Ovary (tissue), 9 donors: ENCODE measurements around the gene PCBP3. TPM values are rescaled to one million over a fixed set of nuclear protein-coding genes. Genes with fewer than 3 reads are reported as not detected.

Experiments used
- DNase-seq, 5 donors: peaks; one replicate each; pipeline ENCODE4 v3.0.0-alpha.2; 2019 to 2020
- H3K27ac ChIP-seq, 2 donors: fragments of 200-600 bp; one replicate each; pipeline versions ENCODE4 v1.5.1 to v1.8.0; 2019 to 2022
- H3K27me3 ChIP-seq: fragments of 200-600 bp; one replicate; pipeline ENCODE4 v1.8.0; 2022
- H3K36me3 ChIP-seq: fragments of 200-600 bp; sonication (generic); one replicate; pipeline ENCODE4 v1.5.1; 2019
- H3K4me1 ChIP-seq: one replicate; pipeline ENCODE4 v1.8.1; 2013; ENCODE audit warnings: mild to moderate bottlenecking, moderate library complexity; ENCODE audit not compliant: insufficient read depth
- H3K4me3 ChIP-seq: fragments of 200-600 bp; sonication (generic); one replicate; pipeline ENCODE4 v1.5.1; 2017
- H3K9me3 ChIP-seq, 2 donors: fragments of 200-600 bp in 1 of 2; sonication (generic) in 1 of 2; one replicate each; pipeline versions ENCODE4 v1.5.1 to v1.8.1; 2013 to 2019; ENCODE audit warnings: mild to moderate bottlenecking in 1 of 2, moderate library complexity in 1 of 2
- CTCF ChIP-seq, 3 donors: fragments of 450-650 bp in 2 of 3; fragments of 200-600 bp in 1 of 3; IDR thresholded peaks; one replicate each; pipeline versions ENCODE4 v1.5.1 to v1.8.0; 2016 to 2022; ENCODE audit warnings: antibody characterized with exemption in 3 of 3, mild to moderate bottlenecking in 1 of 3
- EP300 ChIP-seq: sonication (generic); formaldehyde crosslinking; IDR thresholded peaks from one replicate; pipeline ENCODE4 v1.6.1; 2017; ENCODE audit warnings: antibody characterized with exemption
- POLR2A ChIP-seq: fragments of 450-650 bp; IDR thresholded peaks from one replicate; pipeline ENCODE4 v1.6.1; 2017; ENCODE audit warnings: antibody characterized with exemption, mild to moderate bottlenecking, moderate library complexity
- WGBS, 3 donors: extraction: QIAGEN DNeasy Blood & Tissue Kit in 1 of 3; methylation state at CpG; one replicate each; pipeline versions ENCODE4 v1.1.5 to v1.1.7; 2013 to 2017; 5-methylcytosine and 5-hydroxymethylcytosine counted together
- intact Hi-C, 4 donors: fragments of 100-400 bp; cut with DNase I; formaldehyde crosslinking; loops; one replicate each; pipeline versions ENCODE4 v1.11.0 to v1.15.1; 2022 to 2023
- polyA plus RNA-seq, 2 donors: library from polyadenylated mRNA; stranded (reverse); fragments of 200-250 nt in 1 of 2; fragments of 350-450 nt in 1 of 2; fragmentation: Illumina TruSeq in 1 of 2; extraction: RNeasy Lipid Tissue Mini Kit (QIAGEN cat#74804) in 1 of 2; gene quantifications; one replicate each; pipeline ENCODE4 v1.2.3, GENCODE V29; 2013 to 2014
- total RNA-seq, 7 donors: library from RNA; depleted of rRNA in 2 of 7; stranded (reverse); fragments of >200 nt in 2 of 7; fragmentation: NEBNext Ultra II Directional in 3 of 7; extraction: Animal tissue kit (Norgen Biotek cat#: 25700) in 3 of 7; gene quantifications; one replicate each; pipeline versions ENCODE4 v1.1.0 to v1.2.4, GENCODE V29; 2016 to 2023
- donor health status: DM: no; HTN: no; CAD: no; lungs with moderate emphysema.
- donor health status: DM: no; HTN: no; CAD: no.
- donor health status: Bipolar disorder and iron deficiency.
- donor health status: DM: yes; HTN: yes; CAD: no.
- donor health status: DM: no; HTN: no; CAD: no.
- donor health status: DM: yes; HTN: yes; CAD: no.

PCBP3 gene
- total and polyA plus RNA-seq, 9 donors: 2.4 to 10.1 (median 5.4) TPM

- no peak for TF ChIP-seq EP300
- no peak for TF ChIP-seq POLR2A
- no peak for TF ChIP-seq CTCF (IDR thresholded peaks at IDR 0.05)
- H3K4me1 ChIP-seq: peaks cover 3% of the 10 kb centered on the region
- no peaks in the 10 kb centered on the region for H3K36me3 ChIP-seq
- WGBS, 3 donors: 81 to 90% (median 87%) methylated on average over 8 of the region's 8 CpGs
- H3K9me3 ChIP-seq: no peaks in the 10 kb centered on the region
- DNase-seq: no peak
- intact Hi-C loops: loop anchor here (5.0 to 10.0 kb wide), 4 partner anchors 267 to 690 kb away; no protein-coding TSS in a partner anchor
- no peak overlapping the region for H3K4me3 ChIP-seq
- H3K27me3 ChIP-seq: no peaks in the 10 kb centered on the region
- no peak overlapping the region for H3K27ac ChIP-seq
These were observed 181.2 kb downstream of the PCBP3 start for GRCh38 chr21:45824546-45825215.

- intact Hi-C loops: loop anchor here in 3 of 4 donors (10.0 kb wide), 3 partner anchors 270 to 690 kb away; no protein-coding TSS in a partner anchor
- WGBS, 3 donors: 77 to 82% (median 78%) methylated on average over 13 of the region's 13 CpGs
- DNase-seq: no peak
- Histone ChIP-seq H3K9me3 (no peaks in the 10 kb centered on the region), H3K27ac (no peak overlapping the region), H3K27me3 (no peaks in the 10 kb centered on the region), H3K4me1 (peaks cover 3% of the 10 kb centered on the region), H3K4me3 (no peak overlapping the region), H3K36me3 (no peaks in the 10 kb centered on the region)
- no peak for TF ChIP-seq EP300
- TF ChIP-seq POLR2A: no peak
- TF ChIP-seq CTCF (IDR thresholded peaks at IDR 0.05): no peak
These were observed 181.7 kb downstream of the PCBP3 start for GRCh38 chr21:45825219-45825618.

DNA sequence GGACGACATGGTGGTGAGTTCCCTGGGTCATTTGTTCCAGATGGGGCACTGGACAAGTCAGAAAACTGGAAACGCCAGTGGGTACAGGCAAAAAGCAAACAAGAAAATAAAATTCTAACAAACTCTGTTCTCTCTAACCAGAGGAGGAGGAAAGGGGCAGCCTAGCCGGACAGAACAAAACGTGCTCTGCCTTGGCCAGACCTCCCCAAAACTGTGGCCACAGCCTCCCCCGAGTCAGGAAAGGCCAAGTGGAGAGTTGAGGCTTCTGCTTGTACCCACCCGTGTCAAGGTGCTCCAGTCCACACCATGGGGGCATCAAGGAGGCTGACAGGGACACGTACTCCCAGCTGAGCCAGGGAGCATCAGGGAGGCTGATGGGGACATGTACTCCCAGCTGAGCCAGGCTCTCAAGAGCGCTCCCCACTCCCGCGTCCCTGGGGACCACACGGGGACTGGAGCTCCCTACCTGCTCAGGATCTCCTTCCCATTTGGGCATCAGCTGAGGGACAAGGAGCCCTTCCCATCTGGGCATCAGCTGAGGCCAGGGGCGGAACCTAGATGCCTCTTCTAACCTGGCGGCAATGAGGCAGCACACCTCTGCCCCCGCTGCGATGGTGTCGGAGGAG lies 183.3 kb downstream of the PCBP3 start:
- H3K36me3 ChIP-seq: no peaks in the 10 kb centered on the region
- 87 to 90% (median 88%) methylated on average over 16 of the region's 16 CpGs for WGBS, 3 donors

GRCh38 chr21:45827302-45827692 lies 183.8 kb downstream of the PCBP3 start:
- DNase-seq: no peak
- H3K9me3 ChIP-seq: no peaks in the 10 kb centered on the region
- H3K4me3 ChIP-seq: no peak overlapping the region
- H3K4me1 ChIP-seq: no peaks in the 10 kb centered on the region
- no peaks in the 10 kb centered on the region for H3K36me3 ChIP-seq
- TF ChIP-seq POLR2A: no peak
- WGBS, 3 donors: 85 to 89% (median 86%) methylated on average over 9 of the region's 9 CpGs
- intact Hi-C loops: loop anchor here in 3 of 4 donors (10.0 kb wide), 3 partner anchors 272 to 692 kb away; no protein-coding TSS in a partner anchor
- no peak overlapping the region for H3K27ac ChIP-seq
- H3K27me3 ChIP-seq: no peaks in the 10 kb centered on the region

More for the DNA sequence above, 183.3 kb downstream of the PCBP3 start:
- H3K27ac ChIP-seq: no peak overlapping the region
- no peaks in the 10 kb centered on the region for H3K9me3 ChIP-seq
- no peak overlapping the region for H3K4me3 ChIP-seq
- intact Hi-C loops: loop anchor here in 3 of 4 donors (10.0 kb wide), 3 partner anchors 272 to 692 kb away; no protein-coding TSS in a partner anchor
- DNase-seq: no peak
- TF ChIP-seq POLR2A: no peak
- no peak for TF ChIP-seq EP300
- no peak for TF ChIP-seq CTCF (IDR thresholded peaks at IDR 0.05)
- H3K4me1 ChIP-seq: no peaks in the 10 kb centered on the region
- no peaks in the 10 kb centered on the region for H3K27me3 ChIP-seq
